Vagina (tissue), 2 donors: ENCODE data around the gene CARD18. TPM values are rescaled to one million over a fixed set of nuclear protein-coding genes. Genes with fewer than 3 reads are reported as not detected.

Source experiments
- DNase-seq, 2 donors: peaks; one replicate each; pipeline ENCODE4 v3.0.0-alpha.2; 2017; ENCODE audit errors: extremely low spot score in 2 of 2
- H3K27ac ChIP-seq: fragments of 200-600 bp; sonication (generic); one replicate; pipeline ENCODE4 v1.5.1; 2019
- H3K27me3 ChIP-seq: fragments of 200-600 bp; sonication (generic); one replicate; pipeline ENCODE4 v1.5.1; 2019
- H3K36me3 ChIP-seq, 2 donors: fragments of 200-600 bp; sonication (generic); one replicate each; pipeline ENCODE4 v1.5.1; 2017 to 2019
- H3K4me1 ChIP-seq: fragments of 200-600 bp; sonication (generic); one replicate; pipeline ENCODE4 v1.5.1; 2019
- H3K4me3 ChIP-seq, 2 donors: fragments of 200-600 bp; sonication (generic); 1 replicate in 1 of 2; 2 replicates in 1 of 2; pipeline ENCODE4 v1.5.1; 2016 to 2019
- H3K9me3 ChIP-seq: fragments of 200-600 bp; sonication (generic); one replicate; pipeline ENCODE4 v1.5.1; 2019
- POLR2A ChIP-seq, 2 donors: fragments of 450-650 bp; IDR thresholded peaks; one replicate each; pipeline ENCODE4 v1.6.1; 2017; ENCODE audit warnings: antibody characterized with exemption in 2 of 2, mild to moderate bottlenecking in 2 of 2, moderate library complexity in 2 of 2
- POLR2AphosphoS5 ChIP-seq, 2 donors: sonication (generic); formaldehyde crosslinking; IDR thresholded peaks; one replicate each; pipeline ENCODE4 v1.9.0; 2017; ENCODE audit warnings: antibody characterized with exemption in 2 of 2, mild to moderate bottlenecking in 2 of 2, low read depth in 1 of 2; ENCODE audit not compliant: insufficient read depth in 1 of 2
- intact Hi-C: fragments of 100-400 bp; cut with DNase I; formaldehyde crosslinking; loops from one replicate; pipeline ENCODE4 v1.15.1; 2023
- total RNA-seq: library from RNA; depleted of rRNA; stranded (reverse); fragments of >200 nt; gene quantifications from one replicate; pipeline ENCODE4 v1.2.3, GENCODE V29; 2016
- TF ChIP-seq, protein P1 (sequence below), 3 experiments: fragments of 450-650 bp in 2 of 3; fragments of 200-600 bp in 1 of 3; sonication (generic) in 1 of 3; IDR thresholded peaks; one replicate each; pipeline ENCODE4 v1.5.1; 2017 to 2019; ENCODE audit warnings: antibody characterized with exemption in 3 of 3, mild to moderate bottlenecking in 2 of 3, moderate library complexity in 2 of 3

CARD18 gene
- total RNA-seq, 1 donor from 2014 or later = not detected

DNA sequence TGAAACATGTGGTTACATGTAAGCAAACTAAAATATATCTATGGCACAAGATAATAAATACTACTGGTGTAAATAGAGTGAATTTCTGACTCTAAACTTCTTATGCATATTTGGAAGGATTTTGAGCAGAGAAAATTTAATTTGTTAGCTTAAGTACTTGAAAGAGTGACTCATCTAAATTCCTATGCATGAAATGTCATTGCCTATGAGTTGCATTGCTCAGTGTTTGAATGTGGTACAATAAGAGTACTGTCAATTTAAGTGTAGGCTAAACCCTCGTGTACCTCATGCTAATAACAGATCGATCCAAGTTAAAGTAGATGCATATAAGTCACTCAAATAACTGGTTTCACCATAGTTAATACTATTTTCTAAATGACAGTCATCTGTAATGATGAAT is 5.3 kb upstream of the CARD18 start:
- TF ChIP-seq POLR2AphosphoS5 (IDR thresholded peaks at IDR 0.05; ENCODE audit: insufficient read depth in 1 of 2, low read depth in 1 of 2) (no peak), POLR2A (IDR thresholded peaks at IDR 0.05) (no peak)
- DNase-seq = no peak
- Histone ChIP-seq H3K36me3 (no peaks in the 10 kb centered on the region), H3K27ac (no peak overlapping the region), H3K4me1 (no peaks in the 10 kb centered on the region), H3K27me3 (no peaks in the 10 kb centered on the region), H3K9me3 (no peaks in the 10 kb centered on the region), H3K4me3 (no peak overlapping the region)
- intact Hi-C loops = no loop called here

DNA sequence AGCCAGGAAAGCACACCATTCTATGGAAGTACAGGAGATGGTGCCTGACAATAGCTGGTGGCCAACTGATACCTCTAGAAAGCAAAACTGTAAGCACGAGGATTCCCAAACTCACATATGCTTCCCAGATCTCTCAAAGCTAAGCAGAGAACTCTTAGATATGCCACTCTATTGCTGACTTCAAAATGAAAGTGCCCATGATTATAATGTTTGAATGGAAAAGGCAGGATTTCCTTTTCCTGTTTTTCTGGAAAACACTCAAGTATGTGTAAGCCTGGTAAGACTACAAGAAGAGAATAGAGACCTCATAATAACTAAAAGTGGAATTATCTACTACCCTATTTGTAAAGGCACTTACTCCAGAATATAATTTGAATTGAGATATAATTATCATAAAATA is 2.6 kb upstream of the CARD18 start:
- no peak overlapping the region for H3K4me3 ChIP-seq
- intact Hi-C loops = no loop called here
- H3K27me3 ChIP-seq = no peaks in the 10 kb centered on the region
- no peak for DNase-seq
- no peaks in the 10 kb centered on the region for H3K9me3 ChIP-seq
- H3K4me1 ChIP-seq = no peaks in the 10 kb centered on the region
- no peaks in the 10 kb centered on the region for H3K36me3 ChIP-seq
- TF ChIP-seq POLR2AphosphoS5 (IDR thresholded peaks at IDR 0.05; ENCODE audit: insufficient read depth in 1 of 2, low read depth in 1 of 2) = peak in 1 of 2 donors; percentile 7
- TF ChIP-seq, protein P1, sequence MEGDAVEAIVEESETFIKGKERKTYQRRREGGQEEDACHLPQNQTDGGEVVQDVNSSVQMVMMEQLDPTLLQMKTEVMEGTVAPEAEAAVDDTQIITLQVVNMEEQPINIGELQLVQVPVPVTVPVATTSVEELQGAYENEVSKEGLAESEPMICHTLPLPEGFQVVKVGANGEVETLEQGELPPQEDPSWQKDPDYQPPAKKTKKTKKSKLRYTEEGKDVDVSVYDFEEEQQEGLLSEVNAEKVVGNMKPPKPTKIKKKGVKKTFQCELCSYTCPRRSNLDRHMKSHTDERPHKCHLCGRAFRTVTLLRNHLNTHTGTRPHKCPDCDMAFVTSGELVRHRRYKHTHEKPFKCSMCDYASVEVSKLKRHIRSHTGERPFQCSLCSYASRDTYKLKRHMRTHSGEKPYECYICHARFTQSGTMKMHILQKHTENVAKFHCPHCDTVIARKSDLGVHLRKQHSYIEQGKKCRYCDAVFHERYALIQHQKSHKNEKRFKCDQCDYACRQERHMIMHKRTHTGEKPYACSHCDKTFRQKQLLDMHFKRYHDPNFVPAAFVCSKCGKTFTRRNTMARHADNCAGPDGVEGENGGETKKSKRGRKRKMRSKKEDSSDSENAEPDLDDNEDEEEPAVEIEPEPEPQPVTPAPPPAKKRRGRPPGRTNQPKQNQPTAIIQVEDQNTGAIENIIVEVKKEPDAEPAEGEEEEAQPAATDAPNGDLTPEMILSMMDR (IDR thresholded peaks at IDR 0.05) = no peak
- H3K27ac ChIP-seq = no peak overlapping the region

DNA sequence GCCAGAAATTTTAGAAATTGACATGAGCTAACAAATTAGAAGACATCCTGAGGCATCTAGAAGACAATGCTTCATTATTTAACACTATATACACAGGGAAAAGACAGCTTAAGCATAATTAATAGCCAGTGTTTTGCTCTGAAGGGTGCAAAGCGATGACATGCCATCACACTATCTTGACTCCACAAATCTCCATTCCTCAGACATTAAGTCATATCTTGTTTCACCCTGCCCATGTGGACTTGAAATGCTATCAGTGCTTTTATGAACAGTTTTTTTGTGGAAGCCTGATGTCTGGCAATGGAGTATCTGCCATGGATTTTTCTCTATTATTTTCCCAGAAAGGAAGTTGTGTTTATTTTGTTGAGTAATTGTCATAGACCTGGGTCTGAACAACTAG is 2.3 kb downstream of the CARD18 start:
- no peaks in the 10 kb centered on the region for H3K27me3 ChIP-seq
- intact Hi-C loops = no loop called here
- no peak for DNase-seq
- no peak overlapping the region for H3K27ac ChIP-seq
- peaks cover 5% of the 10 kb centered on the region for H3K9me3 ChIP-seq
- H3K4me3 ChIP-seq = no peak overlapping the region
- H3K4me1 ChIP-seq = no peaks in the 10 kb centered on the region
- TF ChIP-seq, protein P1 (IDR thresholded peaks at IDR 0.05) = no peak
- TF ChIP-seq POLR2AphosphoS5 (IDR thresholded peaks at IDR 0.05; ENCODE audit: insufficient read depth in 1 of 2, low read depth in 1 of 2) (no peak), POLR2A (IDR thresholded peaks at IDR 0.05) (no peak)
- H3K36me3 ChIP-seq = no peaks in the 10 kb centered on the region

DNA sequence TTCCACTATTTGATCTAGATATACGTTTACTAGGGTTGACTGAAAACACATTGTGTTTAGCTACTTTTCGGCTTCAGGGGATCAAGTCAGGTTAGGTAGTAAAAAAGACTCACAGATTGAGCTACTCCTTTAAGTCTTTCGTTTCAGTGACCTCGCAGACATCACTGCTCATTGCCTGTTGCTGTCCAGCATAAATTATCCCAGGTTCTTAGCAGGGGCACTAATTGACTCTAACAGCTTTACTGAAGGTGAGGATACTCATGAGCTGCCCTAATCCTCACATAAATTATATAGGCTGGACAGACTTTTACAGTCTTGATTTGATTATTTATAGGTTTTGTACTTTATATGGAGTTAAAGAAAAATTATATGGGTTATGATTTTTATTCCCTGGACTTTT is 3.7 kb downstream of the CARD18 start:
- H3K36me3 ChIP-seq = no peaks in the 10 kb centered on the region
- intact Hi-C loops = no loop called here
- H3K9me3 ChIP-seq = peaks cover 5% of the 10 kb centered on the region
- no peaks in the 10 kb centered on the region for H3K4me1 ChIP-seq
- H3K27me3 ChIP-seq = no peaks in the 10 kb centered on the region
- no peak for DNase-seq
- no peak overlapping the region for H3K4me3 ChIP-seq
- TF ChIP-seq POLR2AphosphoS5 (IDR thresholded peaks at IDR 0.05; ENCODE audit: insufficient read depth in 1 of 2, low read depth in 1 of 2) (no peak), POLR2A (IDR thresholded peaks at IDR 0.05) (no peak)
- TF ChIP-seq, protein P1 (IDR thresholded peaks at IDR 0.05) = no peak
- no peak overlapping the region for H3K27ac ChIP-seq

DNA sequence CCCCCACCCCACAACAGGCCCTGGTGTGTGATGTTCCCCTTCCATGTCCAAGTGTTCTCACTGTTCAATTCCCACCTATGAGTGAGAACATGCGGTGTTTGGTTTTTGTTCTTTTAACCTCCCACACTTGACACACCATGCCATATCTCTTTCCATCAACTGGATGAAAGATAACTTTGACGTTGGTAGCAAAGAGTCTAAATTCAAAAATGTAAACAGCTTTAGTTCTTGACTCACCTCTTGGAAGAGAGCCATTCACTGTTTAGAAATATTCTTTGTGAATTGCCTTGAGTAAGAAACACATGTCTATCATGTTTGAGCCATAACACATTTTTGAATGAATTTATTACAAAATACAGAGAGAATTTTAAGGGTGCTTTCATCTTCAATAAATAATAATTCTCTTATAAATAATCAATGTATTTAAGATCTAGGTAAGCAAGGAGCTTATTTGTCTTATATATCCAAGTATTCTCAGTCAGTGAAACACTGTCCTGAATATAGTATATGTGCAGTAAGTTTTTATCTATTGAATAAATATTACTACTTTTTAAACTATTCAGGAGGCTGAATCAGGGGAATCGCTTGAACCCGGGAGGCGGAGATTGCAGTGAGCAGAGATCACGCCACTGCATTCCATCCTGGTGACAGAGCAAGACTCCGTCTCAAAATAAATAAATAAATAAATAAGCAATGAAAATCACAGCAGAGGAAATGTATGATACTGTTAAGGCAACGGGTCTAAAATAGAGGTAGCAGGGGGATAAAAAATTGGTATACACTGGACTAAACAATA is 6.7 kb downstream of the CARD18 start:
- TF ChIP-seq, protein P1 (IDR thresholded peaks at IDR 0.05) = no peak
- TF ChIP-seq POLR2AphosphoS5 (IDR thresholded peaks at IDR 0.05; ENCODE audit: insufficient read depth in 1 of 2, low read depth in 1 of 2) (no peak), POLR2A (IDR thresholded peaks at IDR 0.05) (no peak)
- H3K4me3 ChIP-seq = no peak overlapping the region
- H3K27me3 ChIP-seq = no peaks in the 10 kb centered on the region
- no peak for DNase-seq
- no peaks in the 10 kb centered on the region for H3K36me3 ChIP-seq
- intact Hi-C loops = no loop called here
- no peaks in the 10 kb centered on the region for H3K4me1 ChIP-seq
- H3K27ac ChIP-seq = no peak overlapping the region
- peaks cover 5% of the 10 kb centered on the region for H3K9me3 ChIP-seq
